ENCODE results near the gene TLCD4.
"Not testable (repeated sequence)": the region's sequence is repeated elsewhere in the genome, so short reads cannot be mapped to it uniquely, and the experiment has no call there.

Gene TLCD4, protein sequence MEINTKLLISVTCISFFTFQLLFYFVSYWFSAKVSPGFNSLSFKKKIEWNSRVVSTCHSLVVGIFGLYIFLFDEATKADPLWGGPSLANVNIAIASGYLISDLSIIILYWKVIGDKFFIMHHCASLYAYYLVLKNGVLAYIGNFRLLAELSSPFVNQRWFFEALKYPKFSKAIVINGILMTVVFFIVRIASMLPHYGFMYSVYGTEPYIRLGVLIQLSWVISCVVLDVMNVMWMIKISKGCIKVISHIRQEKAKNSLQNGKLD

DNA sequence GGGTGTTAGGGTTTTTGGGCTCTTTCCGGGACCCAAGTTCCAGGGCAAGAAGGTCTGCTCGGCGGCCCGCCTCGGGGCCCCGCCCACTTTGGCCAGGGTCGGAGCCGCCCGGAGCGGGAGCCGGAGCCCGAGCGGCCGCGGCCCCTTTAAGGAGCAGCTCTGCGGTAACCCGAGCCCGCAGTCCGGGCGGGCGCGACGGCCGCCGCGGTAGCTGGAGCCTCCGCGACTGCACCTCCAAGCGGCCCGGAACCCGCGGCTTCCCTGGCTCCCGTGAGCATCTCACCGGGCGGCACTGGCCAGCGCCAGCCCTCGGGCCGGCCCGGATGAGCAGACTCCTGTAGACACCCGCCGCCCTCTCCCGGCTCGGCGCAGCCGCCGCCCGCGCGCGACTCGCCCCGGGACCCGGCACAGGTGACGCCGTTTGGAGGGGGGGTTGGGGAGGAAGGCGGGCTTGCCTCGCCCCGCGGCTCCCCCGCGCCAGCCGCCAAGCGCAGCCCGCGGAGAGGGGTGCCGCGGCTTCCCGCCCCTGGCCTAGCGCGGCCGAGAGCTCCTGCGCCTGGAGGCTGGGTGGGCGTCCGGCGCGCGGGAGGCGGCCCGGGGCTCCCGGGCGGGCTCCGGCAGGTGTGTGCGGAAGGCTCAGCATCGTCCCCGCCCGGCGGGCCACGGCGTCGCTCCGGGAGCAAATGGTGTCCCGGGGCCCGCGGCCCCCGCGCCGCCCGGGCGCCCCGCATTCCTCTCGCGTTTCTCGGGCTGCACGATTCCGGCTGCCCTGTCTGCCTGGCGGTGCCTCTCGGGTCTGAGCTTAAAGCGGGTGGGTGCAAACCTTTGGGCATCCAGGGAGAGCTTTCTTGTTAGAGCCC, at the start of gene TLCD4:
TLCD4 (plus strand) TSS at position 149 of the 860 bp plus-strand sequence. CDS start 26,547 bp downstream, outside the sequence.
- peak; percentile 26 for DNase-seq

GRCh38 chr1:95067568-95067967, 49.6 kb upstream of the TLCD4 start:
- DNase-seq: no peak

DNA sequence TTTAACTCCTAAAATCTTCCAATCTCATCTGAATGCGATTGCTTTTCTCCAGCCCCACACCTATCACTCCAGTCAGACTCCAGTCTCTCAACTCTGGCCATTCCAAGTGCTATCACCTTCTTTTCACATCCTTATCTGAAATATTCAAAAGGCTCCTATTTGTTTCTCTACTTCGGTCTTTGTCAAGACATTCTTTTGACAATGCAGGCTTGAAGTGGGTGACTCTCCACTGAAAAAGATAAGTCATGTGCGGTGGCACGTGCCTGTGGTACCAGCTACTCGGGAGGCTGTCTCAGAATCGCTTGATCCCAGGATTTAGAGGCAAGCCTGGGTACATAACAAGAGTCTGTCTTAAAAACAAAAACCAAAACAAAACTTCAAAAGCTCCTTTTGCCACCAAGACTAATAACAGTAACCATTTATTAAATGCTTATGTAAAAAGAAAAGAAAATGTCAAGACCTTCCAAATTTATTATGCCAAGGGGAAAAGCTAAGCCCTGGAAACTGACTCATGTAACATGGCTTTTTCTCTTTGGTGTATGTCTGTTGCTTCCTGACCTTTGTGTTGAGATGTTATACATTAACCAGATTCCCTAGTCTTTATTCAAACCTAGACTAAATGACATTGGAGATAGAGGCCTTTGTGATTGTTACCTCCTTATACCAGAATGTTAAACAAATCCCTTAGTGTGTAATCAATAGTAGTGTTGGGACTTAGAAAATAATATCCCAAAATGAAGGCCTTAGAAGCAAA, 48.0 kb upstream of the TLCD4 start:
- DNase-seq: no peak

DNA sequence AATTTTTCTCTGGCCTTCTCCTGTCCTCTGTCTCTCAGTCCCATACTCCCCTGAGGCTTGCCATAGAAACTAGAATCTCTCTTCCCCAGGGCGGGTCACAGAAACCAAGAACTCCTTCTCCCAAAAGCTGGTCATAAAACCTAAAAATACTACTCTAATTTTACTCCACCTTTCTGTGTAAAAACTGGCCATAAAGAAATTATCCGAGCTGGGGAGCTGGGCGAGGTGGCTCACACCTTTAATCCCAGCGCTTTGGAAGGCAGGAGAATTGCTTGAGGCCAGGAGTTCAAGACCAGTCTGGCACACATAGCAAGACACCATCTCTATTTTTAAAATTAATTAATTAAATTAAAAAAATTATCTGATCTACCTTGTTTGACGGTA, 47.5 kb upstream of the TLCD4 start:
- no peak for DNase-seq

GRCh38 chr1:95071539-95071938, 45.6 kb upstream of the TLCD4 start:
- no peak for DNase-seq

DNA sequence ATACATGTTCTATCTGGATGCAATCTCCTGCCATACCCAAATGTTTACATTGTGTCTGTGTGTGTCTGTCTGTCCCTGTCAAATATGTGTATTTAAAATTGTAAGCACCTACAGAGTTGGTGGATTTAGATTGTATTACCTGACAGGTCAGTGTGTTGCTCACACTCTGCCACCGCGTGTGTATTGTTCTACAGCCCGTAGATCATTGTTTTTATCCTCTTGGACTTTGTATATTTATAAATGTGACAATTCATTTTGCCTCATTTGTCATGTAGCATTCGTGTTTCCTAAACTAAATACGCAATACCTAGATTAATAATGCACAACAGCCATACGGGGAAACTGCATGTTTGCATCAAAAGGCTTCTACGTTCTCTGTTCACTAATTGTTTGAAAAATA, 45.0 kb upstream of the TLCD4 start:
- DNase-seq: no peak

DNA sequence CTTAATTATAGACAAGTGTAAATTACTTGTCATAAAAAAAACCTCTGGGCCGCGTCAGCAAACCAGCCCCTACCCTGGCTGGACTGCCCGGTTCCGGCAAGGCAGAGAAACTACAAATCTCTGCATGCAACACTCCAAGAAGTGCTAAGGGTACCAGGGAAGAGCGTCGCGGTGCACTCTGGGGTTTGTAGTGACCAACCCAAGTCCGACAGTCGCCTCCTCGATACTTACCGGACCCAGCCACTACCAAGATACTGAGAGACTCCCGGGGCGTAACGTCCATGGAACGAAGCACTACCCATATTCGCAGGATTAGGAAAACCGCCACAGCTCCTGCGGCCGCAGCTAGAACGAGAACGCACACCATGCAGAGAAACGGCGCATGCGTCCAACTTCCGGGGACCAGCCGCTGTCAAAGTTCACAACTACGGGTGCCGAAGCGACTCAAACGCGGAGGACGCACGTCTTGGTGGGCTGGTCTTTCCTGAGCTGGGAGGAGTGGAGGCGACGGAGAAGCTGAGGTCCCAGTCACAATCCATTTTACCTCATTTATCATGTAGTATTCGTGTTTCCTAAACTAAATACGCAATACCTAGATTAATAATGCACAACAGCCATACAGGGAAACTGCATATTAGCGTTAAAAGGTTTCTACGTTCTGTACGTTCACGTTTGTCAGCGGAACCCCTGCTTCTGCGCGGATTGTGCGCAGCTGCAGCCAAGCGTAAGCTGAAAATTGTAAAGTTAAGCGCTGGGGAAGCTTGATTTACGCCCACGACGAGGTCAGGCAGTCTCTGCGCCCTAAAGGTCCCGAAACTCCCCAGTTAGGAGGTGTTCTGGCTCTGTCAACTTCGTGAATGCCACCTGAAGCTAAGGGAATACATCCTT, 44.4 kb upstream of the TLCD4 start, which contains the start of gene ALG14:
ALG14 (minus strand) TSS at position 420 of the 888 bp plus-strand sequence; CDS start at position 367, 53 bp downstream.
- peak; percentile 90 for DNase-seq

DNA sequence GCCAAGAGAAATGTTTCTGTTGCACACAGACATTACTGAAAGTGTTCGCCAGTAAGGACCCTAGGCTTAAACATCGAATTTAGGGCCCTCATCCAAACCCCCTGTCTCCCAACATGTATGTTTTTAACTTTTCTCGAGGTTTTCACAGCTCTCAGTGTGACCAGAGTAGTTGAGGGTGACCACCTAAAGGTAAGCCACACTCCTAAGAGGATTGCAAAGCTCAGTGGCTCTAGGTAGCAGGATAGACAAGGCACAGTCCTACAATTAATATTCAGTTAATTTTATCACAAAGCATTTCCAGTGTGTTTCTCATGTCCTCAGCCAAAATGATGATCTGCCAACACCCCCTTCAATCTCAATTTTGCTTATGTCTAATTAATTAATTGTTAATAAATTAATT, 43.7 kb upstream of the TLCD4 start:
- DNase-seq: no peak

DNA sequence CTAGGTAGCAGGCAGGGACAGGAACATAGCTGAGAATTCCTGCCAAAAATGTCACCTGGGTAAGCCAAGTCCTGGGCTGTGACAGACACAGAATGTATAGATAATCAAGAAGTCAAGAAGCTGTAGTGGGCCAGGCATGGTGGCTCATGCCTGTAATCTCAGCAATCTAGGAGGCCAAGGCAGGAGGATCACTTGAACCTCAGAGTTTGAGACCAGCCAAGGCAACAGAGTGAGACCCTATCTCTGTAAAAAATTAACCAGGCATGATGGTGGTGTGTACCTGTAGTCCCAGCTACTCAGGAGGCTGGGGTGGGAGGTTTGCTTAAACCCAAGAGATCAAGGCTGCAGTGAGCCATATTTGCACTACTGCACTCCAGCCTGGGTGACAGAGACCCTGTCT, 41.1 kb upstream of the TLCD4 start:
- no peak for DNase-seq

DNA sequence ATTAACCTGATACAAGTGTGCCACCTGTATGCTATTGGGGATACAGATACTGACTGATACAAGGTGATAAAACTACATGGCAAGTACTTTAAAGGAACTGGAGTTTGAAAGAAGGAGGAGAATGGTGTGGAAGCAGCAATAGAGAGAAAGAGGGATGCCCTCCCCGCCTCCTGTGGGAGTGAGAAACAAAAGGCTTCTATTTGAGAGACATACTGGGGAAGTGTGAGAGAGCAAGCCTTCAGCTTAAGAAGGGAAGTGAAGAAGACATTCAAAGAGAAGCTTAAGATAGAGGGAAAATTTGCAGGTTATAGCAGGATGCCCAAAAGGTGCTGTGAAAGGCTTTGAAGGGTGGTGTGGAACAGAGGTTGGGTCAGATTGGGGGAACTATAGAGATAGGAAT, 36.7 kb upstream of the TLCD4 start:
- DNase-seq: no peak

GRCh38 chr1:95080879-95081278, 36.3 kb upstream of the TLCD4 start:
- no peak for DNase-seq

DNA sequence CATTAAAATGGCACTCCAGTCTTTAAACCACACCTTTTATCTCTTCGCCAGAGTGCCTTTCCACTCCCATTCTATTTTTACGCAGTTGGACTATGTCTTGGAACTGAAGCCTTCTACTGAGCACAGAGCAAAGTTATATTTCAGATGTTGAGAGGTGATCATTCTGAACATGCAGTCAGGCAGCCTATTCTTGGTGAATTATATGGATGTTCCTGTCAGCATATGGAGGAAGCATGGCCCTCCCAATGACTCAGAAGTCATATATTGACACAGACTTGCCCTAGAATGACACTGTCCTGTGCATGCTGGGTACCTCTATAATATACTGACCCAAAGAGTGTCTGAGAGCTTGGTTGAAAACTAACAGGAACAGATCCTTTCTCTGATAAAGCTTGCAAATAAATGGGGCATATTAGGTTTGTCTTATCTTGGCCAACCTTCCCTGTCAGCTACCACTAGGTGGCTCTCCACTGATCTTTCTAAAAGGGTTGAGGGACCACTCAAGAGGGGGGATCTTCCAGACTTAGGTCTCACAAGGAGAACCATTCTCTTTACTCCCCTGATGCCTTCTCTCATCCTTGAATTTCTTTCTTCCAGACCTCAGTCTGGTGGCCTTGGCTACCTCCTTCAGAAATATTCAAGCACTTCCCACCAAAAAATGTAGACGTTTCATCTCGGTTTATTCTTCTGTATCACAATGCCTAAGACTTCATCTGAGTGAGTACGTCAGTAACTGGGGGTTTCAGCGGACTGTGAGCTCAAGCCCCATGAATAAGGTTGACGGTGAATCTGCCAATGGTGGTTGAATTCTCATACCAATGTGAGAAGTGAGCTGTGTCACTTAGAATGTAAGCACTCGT, 32.6 kb upstream of the TLCD4 start:
- peak; percentile 15 for DNase-seq

- no peak for DNase-seq
These were observed 31.8 kb upstream of the TLCD4 start for GRCh38 chr1:95085376-95085775.

GRCh38 chr1:95086949-95087533, 30.1 kb upstream of the TLCD4 start:
- no peak for DNase-seq

DNA sequence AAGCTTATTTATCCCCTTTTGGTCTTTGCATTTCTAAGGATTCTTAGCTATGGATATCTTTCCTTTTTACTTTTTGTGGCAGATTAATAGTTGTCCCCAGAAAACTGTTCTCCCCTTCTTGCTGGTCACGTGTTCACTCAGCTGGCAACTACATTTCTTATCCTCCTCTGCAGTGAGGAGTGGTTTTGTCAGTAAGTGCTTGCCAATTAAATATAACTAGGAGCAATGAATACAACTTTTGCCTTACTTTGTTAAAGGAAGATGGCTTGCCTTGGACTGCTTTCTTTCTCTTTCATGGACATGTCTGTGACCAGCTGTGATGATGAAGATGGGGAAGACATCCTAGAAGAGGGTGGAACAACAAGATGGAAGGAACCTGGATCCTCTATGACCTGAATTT, 28.9 kb upstream of the TLCD4 start:
- DNase-seq: no peak

GRCh38 chr1:95089650-95090287, 27.4 kb upstream of the TLCD4 start:
- no peak for DNase-seq

- not testable (repeated sequence) for DNase-seq
These were observed 25.9 kb upstream of the TLCD4 start for GRCh38 chr1:95091290-95091689.

DNA sequence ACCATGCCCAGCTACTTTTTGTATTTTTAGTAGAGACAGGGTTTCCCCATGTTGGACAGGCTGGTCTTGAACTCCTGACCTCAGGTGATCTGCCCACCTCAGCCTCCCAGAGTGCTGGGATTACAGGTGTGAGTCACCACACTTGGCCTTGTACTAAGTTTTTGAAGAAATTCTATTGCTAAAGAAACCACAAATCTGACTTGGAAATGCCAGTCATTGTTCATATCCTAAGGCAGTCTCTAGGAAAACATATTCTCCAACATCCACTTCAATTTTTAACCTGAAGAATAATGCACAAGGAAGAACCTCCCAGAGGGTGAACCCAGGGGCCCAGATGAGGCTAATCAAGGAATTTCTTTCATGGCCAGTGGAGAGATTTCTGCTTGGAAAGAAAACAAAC, 24.3 kb upstream of the TLCD4 start:
- DNase-seq: not testable (repeated sequence)

DNA sequence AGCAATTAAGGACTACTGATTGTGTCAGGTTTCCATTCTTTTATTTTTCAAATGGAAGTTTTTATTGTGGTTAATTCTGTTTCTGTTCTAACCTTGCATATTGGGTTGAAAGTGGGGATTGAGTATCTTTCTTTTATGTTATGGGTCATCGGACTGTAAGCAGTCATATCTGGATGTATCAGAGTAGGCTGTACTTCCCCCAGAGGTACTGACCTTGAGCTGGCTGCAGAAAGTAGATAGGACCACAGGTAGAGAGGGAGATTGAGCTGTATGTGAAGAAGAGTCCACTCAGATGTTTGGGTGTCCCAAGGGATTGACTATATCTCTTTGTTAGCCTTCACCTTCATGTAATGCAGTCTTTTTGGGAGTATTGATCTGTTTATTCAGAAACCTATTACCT, 23.9 kb upstream of the TLCD4 start:
- DNase-seq: no peak

- no peak for DNase-seq
These were observed 22.2 kb upstream of the TLCD4 start for GRCh38 chr1:95094923-95095322.

GRCh38 chr1:95095833-95096217, 21.3 kb upstream of the TLCD4 start:
- DNase-seq: no peak
